Panc1 (cell line): ENCODE results near the gene HP. TPM values are rescaled to one million over a fixed set of nuclear protein-coding genes. Genes with fewer than 3 reads are reported as not detected.

Experiments
- ATAC-seq: fragments of 200-7000 bp; cut with Tn5 transposase; 2 replicates; pipeline ENCODE4 v1.9.1; 2020; ENCODE audit warnings: mild to moderate bottlenecking, moderate library complexity
- BruUV-seq: library from RNA; stranded (reverse); fragments of 400-500 nt; replicated peaks from 2 replicates; lab custom pipeline; 2021; lab: Mats Ljungman, UMichigan
- CTCF ChIA-PET: fragments of 300-600 bp; sonication (Branson Sonifier 250); formaldehyde crosslinking; loops from one replicate; lab custom pipeline; 2022; ENCODE audit warnings: antibody characterized with exemption; lab: Charles Lee
- POLR2A ChIA-PET: fragments of 300-600 bp; sonication (Branson Sonifier 250); formaldehyde crosslinking; loops from one replicate; lab custom pipeline; 2022; ENCODE audit warnings: antibody characterized with exemption; lab: Charles Lee
- DNase-seq: peaks from one replicate; pipeline ENCODE4 v3.0.0-alpha.2; 2010; ENCODE audit warnings: low read depth, low spot score
- H3K27ac ChIP-seq: 2 replicates; pipeline ENCODE4 v1.5.1; 2011; ENCODE audit warnings: mild to moderate bottlenecking, low read length, inconsistent platforms
- H3K27me3 ChIP-seq: fragments of 200-500 bp; sonication (Bioruptor generic); 2 replicates; pipeline ENCODE4 v1.6.0; 2014; ENCODE audit warnings: low read length, inconsistent platforms; ENCODE audit not compliant: control insufficient read depth, insufficient read depth
- H3K36me3 ChIP-seq: fragments of 200-500 bp; sonication (Bioruptor generic); 2 replicates; pipeline ENCODE4 v1.5.1; 2014; ENCODE audit warnings: inconsistent platforms, mild to moderate bottlenecking, low read length, moderate library complexity; ENCODE audit not compliant: control insufficient read depth, insufficient read depth
- H3K4me1 ChIP-seq: 2 replicates; pipeline ENCODE4 v1.5.1; 2011; ENCODE audit warnings: inconsistent platforms, mild to moderate bottlenecking, low read length, moderate library complexity; ENCODE audit not compliant: control insufficient read depth, insufficient read depth
- H3K4me3 ChIP-seq, 2 experiments: 2 replicates each; pipeline ENCODE4 v1.5.1; 2011 to 2012; ENCODE audit warnings: low read depth in 2 of 2, low read length in 2 of 2, mild to moderate bottlenecking in 2 of 2, inconsistent platforms in 1 of 2, moderate library complexity in 1 of 2
- H3K9me3 ChIP-seq: fragments of 200-500 bp; sonication (Bioruptor generic); 2 replicates; pipeline ENCODE4 v1.5.1; 2014; ENCODE audit warnings: low read depth, mild to moderate bottlenecking, inconsistent platforms, low read length, moderate library complexity; ENCODE audit not compliant: control insufficient read depth, insufficient read depth
- CTCF ChIP-seq: fragments of 450-650 bp; IDR thresholded peaks from 2 replicates; pipeline ENCODE4 v1.5.1; 2017; ENCODE audit warnings: mild to moderate bottlenecking
- POLR2AphosphoS5 ChIP-seq: IDR thresholded peaks from 2 replicates; pipeline ENCODE4 v1.6.1; 2012; ENCODE audit warnings: mild to moderate bottlenecking, low read depth, low read length, moderate library complexity
- REST ChIP-seq, 2 experiments: IDR thresholded peaks; 2 replicates each; pipeline ENCODE4 v1.6.1; 2011 to 2012; ENCODE audit warnings: low read depth in 2 of 2, control low read depth in 1 of 2, low read length in 1 of 2, mild to moderate bottlenecking in 1 of 2, moderate library complexity in 1 of 2; ENCODE audit not compliant: insufficient read depth in 1 of 2
- SIN3A ChIP-seq: IDR thresholded peaks from 2 replicates; pipeline ENCODE4 v1.6.1; 2012; ENCODE audit warnings: low read depth, mild to moderate bottlenecking, low read length, moderate library complexity, borderline replicate concordance; ENCODE audit not compliant: insufficient read depth
- TCF7L2 ChIP-seq: IDR thresholded peaks from 2 replicates; pipeline ENCODE4 v1.6.1; 2011; ENCODE audit warnings: mild to moderate bottlenecking, low read depth, low read length, inconsistent platforms
- in situ Hi-C: cut with HindIII; loops from 2 replicates; pipeline ENCODE4 v1.10.0; 2016; ENCODE audit warnings: low sequenced_read_pairs, low pct_unique_long_range_greater_than_20kb
- intact Hi-C: fragments of 100-400 bp; cut with micrococcal nuclease; formaldehyde crosslinking; loops from one replicate; pipeline ENCODE4 v1.10.0; 2022; ENCODE audit not compliant: unreplicated experiment
- total RNA-seq: library from RNA; stranded (reverse); gene quantifications from one replicate; pipeline ENCODE4 v1.2.1, GENCODE V29; 2021; ENCODE audit not compliant: unreplicated experiment

HP gene
- total RNA-seq, 1 experiment from 2014 or later, result 7.0 TPM

- no peak overlapping the region for H3K4me3 ChIP-seq
- H3K27me3 ChIP-seq, result no peaks in the 10 kb centered on the region
- H3K27ac ChIP-seq, result no peak overlapping the region
- POLR2A ChIA-PET, result interaction anchor here (0.6 kb wide), 1 partner anchor 58 kb away, joined by 5 read pairs; no protein-coding TSS in a partner anchor
- TF ChIP-seq REST (IDR thresholded peaks at IDR 0.05; ENCODE audit: insufficient read depth in 1 of 2, low read depth in 2 of 2, low read length in 1 of 2) (no peak), POLR2AphosphoS5 (no peak)
- H3K9me3 ChIP-seq, result no peaks in the 10 kb centered on the region
- ATAC-seq, result no peak
- intact Hi-C loops (no loop called here), in situ Hi-C loops (no loop called here)
- DNase-seq, result no peak
- no TSS peak for BruUV-seq
- CTCF ChIA-PET, result no interaction called here
- H3K36me3 ChIP-seq, result no peaks in the 10 kb centered on the region
- no peaks in the 10 kb centered on the region for H3K4me1 ChIP-seq
Observed at GRCh38 chr16:72036098-72036497, 18.2 kb upstream of the HP start.

- Histone ChIP-seq H3K9me3 (no peaks in the 10 kb centered on the region), H3K27ac (no peak overlapping the region), H3K27me3 (no peaks in the 10 kb centered on the region), H3K4me3 (no peak overlapping the region), H3K4me1 (no peaks in the 10 kb centered on the region), H3K36me3 (no peaks in the 10 kb centered on the region)
- BruUV-seq, result no TSS peak
- ChIA-PET CTCF (no interaction called here), POLR2A (no interaction called here)
- intact Hi-C loops, result no loop called here
- TF ChIP-seq CTCF, result no peak
- TF ChIP-seq TCF7L2, result no peak
- TF ChIP-seq REST (IDR thresholded peaks at IDR 0.05; ENCODE audit: insufficient read depth in 1 of 2, low read depth in 2 of 2, low read length in 1 of 2), result no peak
- no peak for TF ChIP-seq SIN3A
- TF ChIP-seq POLR2AphosphoS5, result no peak
- DNase-seq (no peak), ATAC-seq (no peak)
- in situ Hi-C loops, result no loop called here
Observed at GRCh38 chr16:72042157-72042660, 12.1 kb upstream of the HP start.
